Skeletal muscle satellite cell (primary cell): ENCODE measurements around the gene KIF26B.

Experiments used
- H3K27me3 ChIP-seq: 2 replicates; pipeline ENCODE4 v1.7.0; 2013; ENCODE audit warnings: low read length; ENCODE audit not compliant: control insufficient read depth, insufficient read depth
- H3K36me3 ChIP-seq: 2 replicates; pipeline ENCODE4 v1.7.0; 2013; ENCODE audit warnings: mild to moderate bottlenecking, control low read depth, low read length; ENCODE audit not compliant: insufficient read depth
- H3K4me1 ChIP-seq: 2 replicates; pipeline ENCODE4 v1.7.0; 2013; ENCODE audit warnings: low read length; ENCODE audit not compliant: control insufficient read depth, insufficient read depth
- H3K4me2 ChIP-seq: 2 replicates; pipeline ENCODE4 v1.7.0; 2013; ENCODE audit warnings: mild to moderate bottlenecking, low read length
- H3K4me3 ChIP-seq: 2 replicates; pipeline ENCODE4 v1.7.0; 2013; ENCODE audit warnings: low read length
- H3K9ac ChIP-seq: 2 replicates; pipeline ENCODE4 v1.7.0; 2013; ENCODE audit warnings: mild to moderate bottlenecking, low read depth, low read length, moderate library complexity
- H3K9me3 ChIP-seq: replicated peaks from 2 replicates; pipeline ENCODE4 v1.7.0; 2013; ENCODE audit warnings: mild to moderate bottlenecking, control low read depth, low read length

The KIF26B gene

DNA sequence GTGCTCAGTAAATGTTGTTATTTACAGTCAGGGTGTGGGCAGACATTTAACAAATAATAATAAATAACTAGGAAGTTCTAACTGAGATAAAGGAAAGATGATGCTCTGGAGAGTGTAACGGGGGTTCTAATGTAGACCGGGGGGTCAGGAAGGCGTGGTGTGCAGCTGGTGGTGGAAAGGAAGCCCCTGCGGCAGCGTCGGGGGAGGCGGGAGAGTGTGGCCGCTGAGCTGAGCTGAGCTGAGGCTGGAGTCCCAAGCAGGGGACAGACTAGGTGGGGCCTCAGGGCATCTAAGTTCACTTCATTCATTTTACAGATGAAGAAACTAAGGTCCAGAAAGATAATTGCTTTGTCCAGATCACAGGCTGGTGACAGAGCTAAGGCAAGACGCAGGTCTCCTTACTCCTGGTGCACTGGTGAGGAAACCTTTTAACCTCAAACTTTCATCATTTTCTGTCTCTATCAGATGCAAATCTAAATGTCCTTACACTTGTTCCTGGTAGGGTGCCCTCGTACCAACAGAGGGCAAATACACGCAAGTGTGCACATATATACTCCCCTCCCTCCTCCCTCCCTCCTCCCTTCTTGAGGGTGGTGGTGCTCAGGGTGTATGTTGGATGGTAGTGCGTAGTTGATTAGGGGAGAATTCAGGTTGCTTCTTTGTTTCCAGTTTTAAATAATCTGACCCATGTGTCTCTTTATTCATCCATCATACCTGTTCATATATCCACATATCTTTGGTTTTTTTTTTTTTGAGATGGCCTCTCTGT, 44.1 kb downstream of the KIF26B start:
- H3K36me3 ChIP-seq = no peaks in the 10 kb centered on the region
- no peaks in the 10 kb centered on the region for H3K27me3 ChIP-seq
- H3K9me3 ChIP-seq = no peaks in the 10 kb centered on the region
- H3K4me3 ChIP-seq = no peak overlapping the region
- H3K4me1 ChIP-seq = no peaks in the 10 kb centered on the region
- no peak overlapping the region for H3K9ac ChIP-seq
- H3K4me2 ChIP-seq = no peak overlapping the region

- Histone ChIP-seq H3K4me3 (no peak overlapping the region), H3K4me2 (no peak overlapping the region), H3K9me3 (no peaks in the 10 kb centered on the region), H3K36me3 (no peaks in the 10 kb centered on the region), H3K4me1 (no peaks in the 10 kb centered on the region), H3K9ac (no peak overlapping the region), H3K27me3 (no peaks in the 10 kb centered on the region)
Measured at GRCh38 chr1:245200146-245200545, 45.4 kb downstream of the KIF26B start.

DNA sequence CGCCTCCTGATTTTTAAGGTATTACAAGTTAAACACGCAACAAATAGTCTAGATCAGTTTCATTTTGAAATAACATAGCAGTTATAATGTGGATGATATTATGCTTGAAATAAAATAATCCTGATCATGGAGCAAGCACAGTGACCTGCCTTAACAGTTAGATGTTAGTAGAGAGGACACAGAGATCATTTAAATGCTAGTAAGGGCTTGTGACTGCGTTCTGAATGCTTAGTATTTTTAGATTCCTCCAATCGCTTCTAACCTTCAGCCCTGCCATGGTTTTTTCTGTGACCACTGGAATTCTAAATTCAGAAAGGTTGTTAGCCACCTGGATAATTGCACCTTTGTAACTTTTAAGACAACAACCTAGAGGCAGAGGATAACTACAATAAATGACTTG, 46.4 kb downstream of the KIF26B start:
- no peak overlapping the region for H3K4me2 ChIP-seq
- H3K4me1 ChIP-seq = no peaks in the 10 kb centered on the region
- H3K27me3 ChIP-seq = no peaks in the 10 kb centered on the region
- no peaks in the 10 kb centered on the region for H3K36me3 ChIP-seq
- H3K9me3 ChIP-seq = no peaks in the 10 kb centered on the region
- H3K4me3 ChIP-seq = no peak overlapping the region
- H3K9ac ChIP-seq = no peak overlapping the region

GRCh38 chr1:245201827-245202226, 47.0 kb downstream of the KIF26B start:
- no peaks in the 10 kb centered on the region for H3K36me3 ChIP-seq
- peaks cover 2% of the 10 kb centered on the region for H3K9me3 ChIP-seq
- H3K4me1 ChIP-seq = no peaks in the 10 kb centered on the region
- H3K9ac ChIP-seq = no peak overlapping the region
- no peak overlapping the region for H3K4me3 ChIP-seq
- H3K4me2 ChIP-seq = no peak overlapping the region
- no peaks in the 10 kb centered on the region for H3K27me3 ChIP-seq

DNA sequence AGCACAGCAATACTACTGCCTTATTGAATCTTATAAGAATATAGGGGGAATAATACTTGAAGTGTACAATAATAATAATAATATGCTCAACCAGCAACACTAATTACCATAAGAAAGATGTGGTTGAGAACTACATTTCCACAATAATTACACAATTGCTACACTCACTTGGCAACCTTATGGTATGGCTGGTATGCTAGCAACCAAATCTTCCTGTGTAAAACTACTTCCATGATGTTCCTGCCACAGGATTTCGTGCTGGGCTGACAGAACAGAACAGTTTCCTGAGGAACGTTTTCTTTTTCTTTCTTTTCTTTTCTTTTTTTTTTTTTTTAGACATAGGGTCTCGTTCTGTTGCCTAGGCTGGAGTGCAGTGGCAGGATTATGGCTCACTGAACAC, 50.6 kb downstream of the KIF26B start:
- Histone ChIP-seq H3K9ac (no peak overlapping the region), H3K4me2 (no peak overlapping the region), H3K27me3 (no peaks in the 10 kb centered on the region), H3K36me3 (no peaks in the 10 kb centered on the region), H3K9me3 (peaks cover 9% of the 10 kb centered on the region), H3K4me3 (no peak overlapping the region), H3K4me1 (no peaks in the 10 kb centered on the region)

GRCh38 chr1:245205864-245206263, 51.1 kb downstream of the KIF26B start:
- Histone ChIP-seq H3K4me2 (no peak overlapping the region), H3K4me1 (no peaks in the 10 kb centered on the region), H3K9ac (no peak overlapping the region), H3K9me3 (peaks cover 9% of the 10 kb centered on the region), H3K36me3 (no peaks in the 10 kb centered on the region), H3K4me3 (no peak overlapping the region), H3K27me3 (no peaks in the 10 kb centered on the region)

DNA sequence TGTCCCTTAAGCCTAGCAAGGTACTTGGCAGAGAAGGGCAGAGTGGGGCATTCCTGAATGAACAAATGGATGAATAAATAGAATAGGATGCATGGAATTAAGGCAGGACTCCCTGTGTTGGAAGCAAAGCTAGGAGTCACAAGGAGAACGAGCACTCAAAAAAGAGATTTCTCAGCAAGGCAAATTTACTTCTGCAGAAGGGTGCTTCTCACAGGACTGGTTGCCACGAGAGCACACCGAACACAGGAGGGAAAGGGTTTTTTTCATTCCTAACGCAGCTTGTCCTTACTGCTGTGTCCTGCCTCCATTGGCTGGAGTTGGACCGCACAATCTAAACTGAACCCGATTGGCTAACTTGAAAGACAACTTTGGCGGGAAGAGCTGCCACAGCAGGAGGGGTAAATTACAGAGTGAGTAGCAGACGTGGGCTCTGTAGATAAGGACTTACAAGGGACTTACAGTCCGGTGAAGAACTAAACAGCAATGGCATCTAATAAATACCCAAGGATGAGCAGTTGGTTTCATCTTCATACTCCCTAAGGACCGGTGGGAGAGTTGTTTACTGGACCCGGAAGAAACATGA, 52.4 kb downstream of the KIF26B start:
- Histone ChIP-seq H3K4me3 (no peak overlapping the region), H3K9me3 (peaks cover 9% of the 10 kb centered on the region), H3K4me2 (no peak overlapping the region), H3K9ac (no peak overlapping the region), H3K27me3 (no peaks in the 10 kb centered on the region), H3K36me3 (no peaks in the 10 kb centered on the region), H3K4me1 (no peaks in the 10 kb centered on the region)

DNA sequence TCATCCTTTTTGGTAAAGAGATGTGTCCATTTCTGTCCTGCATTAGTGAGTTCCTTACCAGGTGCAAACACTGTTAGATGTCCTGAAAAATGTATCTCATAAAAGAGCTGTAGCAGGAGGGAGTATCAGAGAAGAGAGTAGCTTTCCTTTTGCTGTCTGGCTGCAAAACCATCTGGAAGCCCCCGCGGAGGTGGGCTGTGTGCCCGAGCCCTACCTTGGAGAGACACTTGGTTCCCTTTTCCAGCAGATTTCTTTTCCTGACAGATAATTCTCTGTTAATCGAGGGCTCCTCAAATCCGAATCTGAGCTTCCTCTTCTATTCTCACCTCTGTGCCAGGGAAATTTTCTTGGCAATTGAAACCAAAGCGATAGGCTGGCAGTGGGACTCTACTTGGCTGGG, 53.0 kb downstream of the KIF26B start:
- Histone ChIP-seq H3K9me3 (peaks cover 9% of the 10 kb centered on the region), H3K4me1 (no peaks in the 10 kb centered on the region), H3K4me2 (no peak overlapping the region), H3K4me3 (no peak overlapping the region), H3K9ac (no peak overlapping the region), H3K36me3 (no peaks in the 10 kb centered on the region), H3K27me3 (no peaks in the 10 kb centered on the region)

DNA sequence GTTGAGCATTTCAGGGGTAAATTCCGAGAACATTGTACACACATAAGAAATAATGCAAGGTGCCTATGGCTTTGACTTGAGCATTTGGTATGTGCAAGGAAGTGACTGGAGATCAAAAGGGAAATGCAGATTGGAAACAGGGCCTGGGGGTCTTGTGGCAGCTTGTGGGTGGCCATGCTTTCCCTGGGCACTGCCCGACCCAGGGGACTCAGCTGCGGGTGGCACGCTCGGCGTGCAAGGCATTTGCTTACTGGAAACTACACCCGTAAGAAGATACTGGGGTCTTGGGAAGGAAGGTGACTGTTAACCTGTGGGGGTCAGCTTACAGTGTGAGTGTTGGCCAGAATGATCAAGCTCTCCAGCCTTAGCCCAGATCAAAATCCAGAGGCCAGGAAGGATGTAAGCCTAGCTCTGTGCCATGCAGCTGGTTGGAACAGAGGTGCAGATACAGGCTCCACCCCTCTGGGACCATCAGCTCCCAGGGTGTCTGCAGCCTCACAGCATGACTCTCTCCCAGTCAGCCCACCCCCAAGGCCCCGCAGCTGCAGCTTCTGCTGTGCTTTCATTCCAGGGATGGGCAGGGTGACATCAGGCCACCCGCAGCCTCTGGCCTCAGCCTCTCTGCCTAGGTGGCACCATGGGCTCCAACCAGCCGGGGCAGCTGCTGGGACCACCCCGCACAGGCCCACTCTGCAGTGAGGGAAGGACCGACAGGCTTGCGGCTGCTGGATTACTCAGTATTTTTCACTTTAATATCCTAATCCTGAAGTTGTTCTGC, 55.1 kb downstream of the KIF26B start:
- Histone ChIP-seq H3K36me3 (no peaks in the 10 kb centered on the region), H3K4me1 (no peaks in the 10 kb centered on the region), H3K4me3 (no peak overlapping the region)

GRCh38 chr1:245211035-245211749, 56.4 kb downstream of the KIF26B start:
- Histone ChIP-seq H3K4me3 (no peak overlapping the region), H3K27me3 (no peaks in the 10 kb centered on the region), H3K9me3 (peaks cover 9% of the 10 kb centered on the region), H3K4me1 (no peaks in the 10 kb centered on the region), H3K36me3 (no peaks in the 10 kb centered on the region), H3K4me2 (no peak overlapping the region), H3K9ac (no peak overlapping the region)

More for the DNA sequence above, 55.1 kb downstream of the KIF26B start:
- Histone ChIP-seq H3K9ac (no peak overlapping the region), H3K9me3 (peaks cover 9% of the 10 kb centered on the region), H3K4me2 (no peak overlapping the region), H3K27me3 (no peaks in the 10 kb centered on the region)

DNA sequence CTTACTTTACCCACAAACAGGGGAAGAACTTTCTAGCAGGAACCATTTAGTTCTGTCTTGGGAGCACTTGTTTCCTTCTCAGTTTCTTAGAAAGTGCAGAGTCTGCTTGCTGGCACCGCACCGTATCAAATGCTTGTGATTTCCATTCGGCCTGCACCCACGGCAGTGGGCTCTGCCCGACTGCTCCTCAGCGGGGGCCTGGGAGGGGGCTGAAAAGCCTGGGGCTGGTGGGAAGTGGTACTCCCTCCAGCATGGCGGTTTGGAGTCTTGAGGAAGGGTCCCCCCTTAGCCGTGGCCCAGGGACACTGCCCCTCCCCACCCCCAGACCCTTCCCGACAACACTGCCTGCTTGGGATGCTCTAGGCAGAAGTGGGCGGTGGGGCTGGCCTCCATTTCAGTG, 57.0 kb downstream of the KIF26B start:
- Histone ChIP-seq H3K36me3 (no peaks in the 10 kb centered on the region), H3K4me1 (no peaks in the 10 kb centered on the region), H3K9me3 (peaks cover 8% of the 10 kb centered on the region), H3K4me2 (no peak overlapping the region), H3K27me3 (no peaks in the 10 kb centered on the region), H3K9ac (no peak overlapping the region), H3K4me3 (no peak overlapping the region)
